Neural progenitor cell (in vitro differentiated cells): ENCODE results near the gene SLC22A23.

ENCODE experiments used
- EZH2phosphoT487 ChIP-seq: fragments of 200-600 bp; sonication (generic); IDR thresholded peaks from 2 replicates; pipeline ENCODE4 v1.6.1; 2017; ENCODE audit warnings: antibody characterized with exemption
- TF ChIP-seq, protein P1 (sequence below): fragments of 200-600 bp; sonication (generic); IDR thresholded peaks from 2 replicates; pipeline ENCODE4 v1.5.1; 2017; ENCODE audit warnings: antibody characterized with exemption, mild to moderate bottlenecking

DNA sequence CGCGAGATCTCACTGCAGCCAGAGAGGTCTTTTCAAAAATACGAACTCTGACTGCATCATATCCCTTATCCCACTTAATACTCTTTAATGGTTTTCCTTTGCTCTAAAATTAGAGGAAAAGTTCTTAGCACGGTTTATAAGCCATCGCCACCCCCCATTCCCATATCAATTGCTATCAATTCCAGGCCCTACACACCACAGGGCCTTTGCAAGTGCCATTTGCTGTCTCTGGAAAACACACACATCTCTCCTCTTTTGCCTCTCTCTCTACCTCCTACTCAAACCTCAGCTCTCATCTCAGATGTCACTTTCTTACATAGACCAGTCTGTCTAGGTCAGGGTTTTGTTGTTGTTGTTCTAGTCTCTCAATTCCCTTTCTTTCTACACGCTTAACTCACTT, 9.8 kb downstream of the SLC22A23 start:
- TF ChIP-seq, protein P1, sequence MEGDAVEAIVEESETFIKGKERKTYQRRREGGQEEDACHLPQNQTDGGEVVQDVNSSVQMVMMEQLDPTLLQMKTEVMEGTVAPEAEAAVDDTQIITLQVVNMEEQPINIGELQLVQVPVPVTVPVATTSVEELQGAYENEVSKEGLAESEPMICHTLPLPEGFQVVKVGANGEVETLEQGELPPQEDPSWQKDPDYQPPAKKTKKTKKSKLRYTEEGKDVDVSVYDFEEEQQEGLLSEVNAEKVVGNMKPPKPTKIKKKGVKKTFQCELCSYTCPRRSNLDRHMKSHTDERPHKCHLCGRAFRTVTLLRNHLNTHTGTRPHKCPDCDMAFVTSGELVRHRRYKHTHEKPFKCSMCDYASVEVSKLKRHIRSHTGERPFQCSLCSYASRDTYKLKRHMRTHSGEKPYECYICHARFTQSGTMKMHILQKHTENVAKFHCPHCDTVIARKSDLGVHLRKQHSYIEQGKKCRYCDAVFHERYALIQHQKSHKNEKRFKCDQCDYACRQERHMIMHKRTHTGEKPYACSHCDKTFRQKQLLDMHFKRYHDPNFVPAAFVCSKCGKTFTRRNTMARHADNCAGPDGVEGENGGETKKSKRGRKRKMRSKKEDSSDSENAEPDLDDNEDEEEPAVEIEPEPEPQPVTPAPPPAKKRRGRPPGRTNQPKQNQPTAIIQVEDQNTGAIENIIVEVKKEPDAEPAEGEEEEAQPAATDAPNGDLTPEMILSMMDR, result no peak
- TF ChIP-seq EZH2phosphoT487, result no peak
